ENCODE data around the gene ANKRD11.
"Not testable (repeated sequence)": the region's sequence is repeated elsewhere in the genome, so short reads cannot be mapped to it uniquely, and the experiment has no call there.

The ANKRD11 gene

DNA sequence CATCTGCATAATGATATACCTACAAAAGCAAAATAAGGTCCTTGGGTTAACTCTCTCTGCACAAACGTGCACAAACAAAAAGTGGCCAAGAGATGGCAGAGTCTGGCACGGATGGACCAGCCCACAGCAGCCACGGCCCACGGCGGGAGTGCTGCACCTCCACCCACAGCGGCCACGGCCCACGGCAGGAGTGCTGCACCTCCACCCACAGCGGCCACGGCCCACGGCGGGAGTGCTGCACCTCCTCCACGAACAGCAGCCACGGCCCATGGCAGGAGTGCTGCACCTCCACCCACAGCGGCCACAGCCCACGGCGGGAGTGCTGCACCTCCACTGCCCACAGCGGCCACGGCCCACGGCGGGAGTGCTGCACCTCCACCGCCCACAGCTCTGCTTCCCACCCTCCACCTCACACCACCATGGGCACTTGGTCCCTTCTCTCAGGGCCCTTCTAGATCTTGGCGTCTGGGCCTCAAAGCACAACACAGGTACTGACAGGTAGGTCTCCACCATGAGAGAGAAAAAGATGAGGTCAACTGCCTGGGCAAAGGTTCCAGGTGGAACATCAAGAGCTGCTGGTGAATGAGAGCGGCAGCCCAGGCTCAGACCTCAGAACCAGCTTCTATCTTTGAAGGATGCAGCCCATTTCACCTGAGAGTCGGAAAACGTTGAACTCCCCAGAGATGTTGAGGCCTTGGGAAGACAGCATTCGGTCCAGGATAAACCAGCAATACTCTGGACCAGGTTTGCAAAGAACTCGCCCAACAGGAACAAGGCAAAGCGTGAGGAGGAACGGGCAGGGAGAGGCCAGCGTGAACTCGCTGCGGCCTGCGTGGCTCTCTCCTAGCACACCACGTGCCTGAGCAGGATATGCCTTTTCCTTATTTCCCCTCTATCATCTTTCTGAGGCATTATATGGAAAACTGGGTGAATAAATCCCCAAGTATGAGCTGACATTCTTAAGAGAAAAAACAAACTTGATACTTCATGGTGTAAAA, 148.4 kb downstream of the ANKRD11 start:
- DNase-seq = no peak

DNA sequence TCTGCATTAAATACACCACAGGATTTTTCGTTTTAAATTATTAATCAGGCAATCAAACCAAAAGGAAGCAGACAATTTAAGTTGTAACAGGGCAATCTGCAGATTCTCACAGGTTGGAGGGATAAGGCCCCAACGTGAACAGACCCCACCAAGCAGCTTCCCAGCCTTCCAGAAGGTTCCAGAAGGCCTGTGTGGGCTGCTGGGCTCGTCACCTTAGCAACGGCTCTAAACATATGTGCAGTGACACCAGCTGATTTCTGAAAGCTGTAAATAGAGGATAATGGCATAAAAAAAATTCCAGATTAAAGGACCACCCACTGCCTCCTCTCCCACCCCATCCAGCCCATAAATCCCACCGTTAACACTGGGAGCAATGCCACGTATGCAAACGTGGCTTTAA, 149.1 kb downstream of the ANKRD11 start:
- DNase-seq = no peak

DNA sequence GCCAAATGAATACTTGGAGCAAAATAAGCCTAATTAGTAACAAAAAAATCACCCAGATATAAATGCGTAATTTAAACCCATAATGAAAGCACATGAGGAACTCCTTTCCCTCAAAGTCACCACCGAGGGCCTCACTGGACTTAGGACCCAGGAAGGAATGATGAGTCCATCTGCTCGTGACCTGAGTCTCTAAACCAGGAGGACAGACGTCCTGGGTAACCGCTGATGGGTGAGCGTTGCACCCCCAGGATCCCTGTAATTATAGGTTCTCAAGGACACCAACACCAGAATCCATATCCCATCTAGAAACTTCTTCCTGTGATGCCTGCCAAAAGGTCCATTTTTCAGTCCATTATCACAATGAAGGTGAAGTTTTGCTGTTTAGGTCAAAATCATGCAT, 151.5 kb downstream of the ANKRD11 start:
- DNase-seq = no peak

DNA sequence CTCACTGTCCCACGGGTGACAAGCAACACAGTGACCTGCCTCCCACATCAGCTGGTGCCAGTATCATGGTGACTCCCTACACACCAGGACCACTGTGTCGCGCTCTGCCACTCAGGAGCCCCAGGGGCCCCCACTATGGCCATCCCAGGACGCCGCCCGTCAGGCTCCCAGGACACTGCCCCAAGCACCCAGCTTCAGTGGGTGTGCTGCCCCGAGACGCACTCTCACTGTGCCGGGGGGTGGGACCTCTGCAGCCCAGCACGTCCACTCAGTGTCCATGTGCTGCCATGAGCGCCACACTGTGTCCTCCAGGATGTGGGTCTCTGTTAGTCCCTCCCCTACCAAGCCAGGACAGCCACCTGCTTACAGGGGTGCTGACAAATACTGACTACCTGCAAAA, 152.4 kb downstream of the ANKRD11 start:
- no peak for DNase-seq

DNA sequence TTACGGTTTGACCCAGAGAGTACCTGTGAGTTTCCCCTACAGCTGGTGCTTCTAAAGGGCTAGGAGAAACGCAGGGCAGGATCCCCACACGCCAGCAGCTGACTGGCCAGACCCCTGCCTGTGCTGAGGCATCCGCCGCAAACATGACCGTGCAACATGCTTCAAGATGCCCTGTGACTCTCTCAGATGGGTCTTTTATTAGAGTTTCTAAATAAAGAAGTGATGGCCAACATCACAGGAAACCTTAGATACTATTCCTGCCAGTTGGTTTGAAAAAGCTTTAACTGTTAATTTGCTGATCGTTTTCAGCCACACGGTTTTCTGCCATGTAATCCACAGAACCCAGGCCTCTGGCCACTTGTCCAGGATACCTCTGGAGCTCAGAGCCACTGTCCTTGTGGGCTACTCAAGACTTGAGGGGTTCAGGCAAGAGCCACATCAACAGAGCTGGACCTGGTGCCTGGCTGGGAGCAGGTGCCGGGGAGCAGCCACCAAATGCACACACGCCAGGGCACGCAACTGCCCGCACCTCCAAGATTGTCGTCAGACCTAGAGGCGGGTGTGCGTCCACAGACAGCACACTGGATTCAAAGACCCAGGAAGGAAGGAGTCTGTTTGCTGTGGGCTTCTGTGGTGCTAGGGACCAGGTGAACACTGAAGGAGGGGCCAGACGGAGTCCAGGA, 154.4 kb downstream of the ANKRD11 start:
- no peak for DNase-seq

DNA sequence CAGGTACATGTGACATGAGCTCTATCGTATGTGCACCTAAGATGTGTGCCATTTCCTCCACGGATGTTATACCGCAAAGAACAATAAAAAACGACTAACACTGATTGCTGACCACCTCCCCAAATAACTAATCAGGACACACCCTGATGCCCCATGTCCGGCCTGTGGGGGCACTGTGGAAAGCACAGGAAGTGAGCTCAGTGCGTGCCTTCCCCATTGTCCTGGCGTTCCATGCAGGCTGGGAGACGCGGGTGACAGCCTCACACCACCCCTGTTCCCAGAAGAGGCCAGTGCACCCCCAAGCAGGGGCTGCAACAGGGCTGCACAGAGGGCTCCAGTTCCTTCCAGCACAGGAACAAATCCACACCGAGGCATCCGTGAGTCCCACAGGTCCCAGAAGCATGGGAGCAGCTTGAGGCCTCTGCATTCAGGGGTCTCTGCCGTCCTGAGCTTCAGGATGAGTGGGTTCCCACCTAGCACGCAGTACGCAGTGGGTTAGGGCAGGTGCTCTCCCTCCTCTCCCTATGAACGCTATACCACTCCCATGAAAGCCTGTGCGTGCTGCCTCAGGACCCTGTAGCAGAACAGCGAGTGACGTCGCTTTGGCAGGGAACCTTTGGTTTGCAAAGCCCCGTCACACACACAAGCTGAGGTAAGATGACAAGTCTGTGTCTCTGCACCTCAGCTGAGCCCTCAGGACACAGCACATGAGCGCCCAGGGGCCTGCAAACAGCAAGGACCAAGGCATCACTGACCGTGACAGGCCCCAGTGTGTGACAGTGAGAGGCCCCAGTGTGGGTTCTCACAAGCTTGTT, 155.2 kb downstream of the ANKRD11 start:
- DNase-seq = no peak

DNA sequence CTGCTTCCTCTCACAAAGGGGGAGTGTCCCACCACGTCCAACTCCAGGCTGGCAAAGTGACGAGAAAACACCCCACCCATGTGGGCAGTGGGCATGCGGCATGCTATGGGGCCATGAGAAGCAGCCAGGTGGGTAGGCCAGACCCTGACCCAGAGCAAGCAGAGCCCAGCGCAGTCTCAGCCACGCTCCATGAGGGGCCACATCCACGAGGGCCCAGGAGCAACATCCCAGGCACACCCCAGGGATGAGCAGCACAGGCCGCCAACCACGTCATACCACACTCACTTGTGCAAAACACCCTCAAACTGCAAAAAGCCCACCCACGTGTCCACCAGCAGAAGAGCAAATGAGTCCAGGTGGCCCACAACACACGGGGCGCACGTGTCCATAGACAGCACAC, 155.9 kb downstream of the ANKRD11 start:
- no peak for DNase-seq

DNA sequence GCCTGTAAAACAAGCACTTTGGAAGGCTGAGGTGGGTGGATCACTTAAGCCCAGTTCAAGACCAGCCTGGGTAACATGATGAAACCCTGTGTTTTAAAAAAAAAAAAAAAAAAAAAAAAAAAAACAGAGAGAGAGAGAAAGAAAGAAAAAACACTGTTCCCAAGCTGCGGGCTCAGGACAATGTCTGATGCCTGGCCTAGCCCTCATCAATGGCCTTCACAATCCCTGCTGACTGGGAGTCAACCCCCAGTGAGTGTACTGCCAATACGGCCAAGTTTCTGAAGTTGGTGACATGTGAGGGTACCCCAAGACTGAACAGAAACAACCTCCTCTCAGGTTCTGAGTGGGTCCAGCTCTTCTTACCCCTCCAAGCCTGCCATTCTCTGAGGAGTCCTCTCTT, 156.3 kb downstream of the ANKRD11 start:
- DNase-seq = no peak

DNA sequence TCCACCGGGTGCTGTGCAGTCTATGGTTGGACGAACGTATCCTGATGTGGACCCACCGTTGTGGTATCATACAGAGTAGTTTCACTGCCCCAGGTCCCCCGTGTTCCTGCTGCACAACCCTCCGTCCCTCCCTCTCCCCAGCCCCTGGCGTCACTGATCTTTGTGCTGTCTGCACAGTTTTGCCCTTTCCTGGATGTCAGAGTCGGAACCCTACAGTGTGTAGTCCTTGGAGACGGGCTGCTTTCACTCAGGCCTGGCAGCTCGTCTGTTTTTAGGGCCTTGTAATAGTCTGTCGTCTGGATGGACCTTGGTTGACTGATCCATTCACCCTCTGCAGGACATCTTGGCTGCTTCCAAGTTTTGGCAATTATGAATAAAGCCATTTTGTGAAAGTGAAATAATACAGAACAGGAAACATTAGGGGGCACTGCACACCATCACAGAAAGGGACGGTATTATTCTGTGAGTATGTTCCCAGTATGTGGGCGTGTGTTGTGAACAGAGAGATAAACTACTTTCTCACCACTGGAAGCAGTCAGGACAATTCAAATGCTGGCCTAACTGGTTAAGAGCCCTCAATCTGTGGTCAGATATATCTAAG, 156.9 kb downstream of the ANKRD11 start:
- peak; percentile 67 for DNase-seq

DNA sequence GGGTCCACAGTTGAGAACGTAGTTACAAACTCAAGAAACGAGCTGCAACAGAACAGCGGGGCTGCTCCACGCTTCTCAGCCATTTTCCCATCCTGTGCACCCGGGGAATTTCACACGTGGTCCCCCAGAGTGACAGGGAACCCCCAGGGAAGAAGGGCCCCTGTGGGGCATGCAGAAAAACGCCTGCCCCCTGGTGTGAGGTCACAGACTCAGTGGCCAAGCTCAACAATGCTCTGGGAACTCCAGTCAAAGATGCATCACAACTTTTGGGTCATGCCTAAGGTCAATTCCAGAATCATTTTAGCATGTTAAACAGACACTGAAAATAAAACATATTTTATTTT, 157.5 kb downstream of the ANKRD11 start:
- no peak for DNase-seq

DNA sequence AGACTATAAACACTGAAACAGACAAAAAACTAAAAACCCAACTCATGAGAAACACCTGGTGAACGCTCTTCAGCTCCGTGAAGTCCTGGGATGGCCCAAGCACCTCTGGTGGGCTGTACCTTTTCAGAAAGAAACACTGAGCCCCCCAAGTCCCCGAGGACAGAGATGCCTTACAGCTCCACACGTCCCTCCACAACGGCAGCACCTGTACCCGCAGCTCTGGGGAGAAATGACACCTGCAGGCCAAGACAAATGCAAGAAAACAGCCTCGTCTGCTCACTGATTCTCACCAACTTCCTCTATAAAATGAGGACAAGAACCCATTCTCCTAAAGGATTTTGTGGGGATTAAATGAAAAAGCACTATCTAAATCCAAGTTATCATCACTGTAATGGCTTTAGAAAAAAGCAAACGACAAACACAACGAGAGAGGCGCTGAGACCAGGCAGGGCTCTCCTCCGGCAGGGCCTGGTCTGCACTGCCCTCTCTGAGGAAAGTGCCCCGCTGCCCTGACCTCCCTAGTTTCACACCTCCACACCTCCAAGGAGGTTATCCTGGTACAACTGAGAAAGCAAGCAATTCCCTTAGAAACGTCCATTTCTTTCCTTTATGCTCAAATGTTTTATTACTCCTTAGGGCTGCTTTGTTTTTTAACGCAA, 158.0 kb downstream of the ANKRD11 start:
- DNase-seq = no peak

DNA sequence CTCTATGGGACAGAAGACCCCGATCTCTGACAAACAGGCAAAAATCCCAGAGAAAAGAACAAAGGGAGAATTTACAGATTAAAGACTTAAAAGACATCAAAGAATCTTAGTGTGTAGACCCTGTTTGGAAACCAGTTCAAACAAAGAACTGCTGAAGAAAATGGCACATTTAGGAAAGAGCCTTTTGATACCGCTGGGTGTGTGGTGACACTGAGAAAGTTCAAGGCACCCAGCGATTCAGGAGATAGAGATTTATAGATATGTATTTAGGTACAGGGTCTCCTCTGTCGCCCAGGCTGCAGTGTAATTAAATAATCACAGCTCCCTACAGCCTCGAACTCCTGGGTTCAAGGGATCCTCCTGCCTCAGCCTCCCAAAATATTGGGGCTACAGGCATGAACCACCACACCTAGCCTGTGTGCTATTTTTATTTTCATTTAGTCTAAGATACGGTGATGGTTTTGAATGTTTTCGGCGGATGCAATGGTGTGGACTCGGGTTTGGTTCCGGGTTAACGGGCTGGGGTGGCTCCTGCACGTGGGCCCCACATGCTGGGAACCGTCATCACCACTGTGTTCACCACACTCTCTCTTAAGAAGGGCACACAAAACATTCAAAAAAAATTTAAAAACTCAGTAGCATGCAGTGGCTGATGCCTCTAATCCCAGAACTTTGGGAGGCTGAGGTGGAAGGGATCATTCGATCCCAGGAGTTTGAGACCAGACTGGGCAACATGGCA, 158.8 kb downstream of the ANKRD11 start:
- no peak for DNase-seq

DNA sequence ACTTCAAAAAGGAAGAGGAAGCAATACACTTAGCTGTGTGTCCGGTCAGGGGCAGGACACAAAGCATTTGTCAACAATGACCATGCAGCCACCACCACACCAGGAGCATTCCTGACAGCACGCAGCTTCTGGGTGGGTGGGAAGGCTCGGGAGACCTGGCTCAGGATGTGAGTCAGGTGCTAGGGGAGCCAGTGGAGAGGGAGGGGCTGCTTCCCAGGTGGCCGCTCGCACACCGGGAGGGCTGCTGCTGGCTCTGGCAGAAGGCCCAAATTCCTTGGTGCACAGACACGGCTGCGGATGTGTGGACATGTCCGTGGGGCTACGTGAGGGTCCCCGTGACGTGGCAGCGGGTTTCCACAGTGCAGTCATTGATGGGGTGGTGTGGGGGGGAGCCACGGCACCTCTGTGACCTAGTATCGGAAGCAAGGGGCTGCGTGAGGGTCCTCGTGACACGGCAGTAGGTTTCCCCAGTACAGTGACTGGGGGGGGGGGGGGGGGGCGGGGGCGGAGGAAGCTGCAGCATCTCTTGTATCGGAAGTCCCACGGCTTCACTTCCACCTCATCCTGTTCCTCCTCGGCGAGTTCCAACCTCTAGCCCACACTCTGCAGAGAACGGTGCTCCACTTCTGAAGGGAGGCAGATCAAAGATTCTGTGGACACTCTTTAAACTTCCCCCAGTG, 160.0 kb downstream of the ANKRD11 start:
- no peak for DNase-seq

DNA sequence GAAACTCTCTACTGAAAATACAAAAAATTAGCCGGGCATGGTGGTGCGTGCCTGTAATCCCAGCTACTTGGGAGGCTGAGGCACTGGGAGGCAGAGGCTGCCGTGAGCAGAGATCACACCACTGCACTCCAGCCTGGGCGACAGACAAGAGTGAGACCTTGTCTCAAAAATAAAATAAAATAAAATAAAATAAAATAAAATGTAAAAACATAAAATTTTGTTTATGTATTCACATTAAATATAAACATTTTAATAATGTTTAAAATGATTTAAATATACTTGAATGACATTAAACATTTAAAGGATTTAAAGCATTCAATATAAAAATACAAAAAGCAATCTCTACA, 160.6 kb downstream of the ANKRD11 start:
- DNase-seq = not testable (repeated sequence)

DNA sequence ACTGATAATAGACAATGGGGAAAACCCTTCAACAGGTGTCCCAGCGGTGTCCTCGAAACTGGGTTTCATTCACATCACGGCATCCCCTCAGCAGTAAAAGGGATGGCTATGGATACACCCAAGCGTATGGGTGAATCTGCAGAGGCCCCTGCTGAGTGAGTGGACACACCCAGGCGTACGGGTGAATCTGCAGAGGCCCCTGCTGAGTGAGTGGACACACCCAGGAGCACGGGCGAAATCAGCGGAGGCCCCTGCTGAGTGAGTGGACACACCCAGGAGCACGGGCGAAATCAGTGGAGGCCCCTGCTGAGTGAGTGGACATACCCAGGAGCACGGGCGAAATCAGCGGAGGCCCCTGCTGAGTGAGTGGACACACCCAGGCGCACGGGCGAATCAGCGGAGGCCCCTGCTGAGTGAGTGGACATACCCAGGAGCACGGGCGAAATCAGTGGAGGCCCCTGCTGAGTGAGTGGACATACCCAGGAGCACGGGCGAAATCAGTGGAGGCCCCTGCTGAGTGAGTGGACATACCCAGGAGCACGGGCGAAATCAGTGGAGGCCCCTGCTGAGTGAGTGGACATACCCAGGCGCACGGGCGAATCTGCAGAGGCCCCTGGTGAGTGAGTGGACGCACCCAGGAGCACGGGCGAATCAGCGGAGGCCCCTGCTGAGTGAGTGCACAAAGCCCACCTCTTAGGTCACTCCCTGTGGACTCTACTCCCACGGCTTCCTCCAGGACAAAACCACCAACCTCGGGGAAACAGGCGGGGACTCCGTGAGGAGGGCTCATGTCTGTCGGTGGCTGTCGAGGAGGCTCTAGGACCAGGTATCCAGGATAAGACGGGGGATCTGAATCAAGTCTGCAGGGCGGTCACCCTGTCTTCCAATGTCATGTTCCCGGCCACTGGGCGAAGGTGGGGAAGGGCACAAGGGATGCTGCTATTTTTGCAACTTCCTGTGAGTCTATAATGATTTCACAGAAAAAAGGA, 161.7 kb downstream of the ANKRD11 start:
- not testable (repeated sequence) for DNase-seq

DNA sequence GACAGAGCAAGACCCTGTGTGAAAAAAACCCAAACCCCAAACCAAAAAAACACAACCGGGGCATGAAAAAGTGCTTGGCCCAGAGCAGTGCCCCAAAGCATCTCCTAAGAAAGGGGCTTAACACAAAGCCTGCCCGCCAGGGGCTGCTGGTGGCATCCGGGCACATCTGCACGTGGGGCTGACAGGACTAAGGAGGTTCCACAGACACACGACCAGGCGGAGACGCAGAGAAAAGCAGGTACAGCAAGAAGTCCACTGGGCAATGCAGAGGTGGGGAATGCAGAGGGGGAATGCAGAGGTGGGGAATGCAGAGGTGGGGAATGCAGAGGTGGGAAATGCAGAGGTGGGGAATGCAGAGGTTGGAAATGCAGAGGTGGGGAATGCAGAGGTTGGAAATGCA, 163.6 kb downstream of the ANKRD11 start:
- no peak for DNase-seq

DNA sequence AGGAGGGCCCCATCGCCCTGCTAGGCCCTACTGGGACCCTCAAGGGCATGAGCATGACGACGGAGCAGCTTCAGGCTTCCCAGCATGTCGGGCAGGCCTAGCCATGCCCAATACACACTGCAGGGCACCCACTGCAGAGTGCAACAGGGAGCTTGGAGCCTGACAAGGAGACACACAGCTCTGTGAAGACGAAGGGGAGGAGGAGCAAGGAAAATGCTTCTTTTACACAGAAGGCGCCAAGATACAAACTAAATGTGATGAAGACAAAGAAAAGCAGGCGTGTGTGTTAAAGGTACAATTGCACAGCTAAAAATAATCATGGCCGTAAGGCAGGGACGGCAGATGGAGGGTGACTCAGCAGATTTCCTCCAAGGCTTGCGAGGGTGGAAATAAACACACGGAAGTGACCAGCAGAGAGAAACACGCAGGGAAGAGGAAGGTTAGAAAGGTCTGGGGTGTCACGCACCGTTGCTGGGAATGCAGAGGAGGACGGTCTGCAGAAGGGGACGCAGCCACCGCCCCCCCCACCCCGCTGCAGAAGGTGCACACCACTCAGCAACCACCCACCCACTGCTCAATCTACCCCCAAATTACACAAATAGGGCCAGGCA, 164.4 kb downstream of the ANKRD11 start:
- DNase-seq = peak; percentile 37

DNA sequence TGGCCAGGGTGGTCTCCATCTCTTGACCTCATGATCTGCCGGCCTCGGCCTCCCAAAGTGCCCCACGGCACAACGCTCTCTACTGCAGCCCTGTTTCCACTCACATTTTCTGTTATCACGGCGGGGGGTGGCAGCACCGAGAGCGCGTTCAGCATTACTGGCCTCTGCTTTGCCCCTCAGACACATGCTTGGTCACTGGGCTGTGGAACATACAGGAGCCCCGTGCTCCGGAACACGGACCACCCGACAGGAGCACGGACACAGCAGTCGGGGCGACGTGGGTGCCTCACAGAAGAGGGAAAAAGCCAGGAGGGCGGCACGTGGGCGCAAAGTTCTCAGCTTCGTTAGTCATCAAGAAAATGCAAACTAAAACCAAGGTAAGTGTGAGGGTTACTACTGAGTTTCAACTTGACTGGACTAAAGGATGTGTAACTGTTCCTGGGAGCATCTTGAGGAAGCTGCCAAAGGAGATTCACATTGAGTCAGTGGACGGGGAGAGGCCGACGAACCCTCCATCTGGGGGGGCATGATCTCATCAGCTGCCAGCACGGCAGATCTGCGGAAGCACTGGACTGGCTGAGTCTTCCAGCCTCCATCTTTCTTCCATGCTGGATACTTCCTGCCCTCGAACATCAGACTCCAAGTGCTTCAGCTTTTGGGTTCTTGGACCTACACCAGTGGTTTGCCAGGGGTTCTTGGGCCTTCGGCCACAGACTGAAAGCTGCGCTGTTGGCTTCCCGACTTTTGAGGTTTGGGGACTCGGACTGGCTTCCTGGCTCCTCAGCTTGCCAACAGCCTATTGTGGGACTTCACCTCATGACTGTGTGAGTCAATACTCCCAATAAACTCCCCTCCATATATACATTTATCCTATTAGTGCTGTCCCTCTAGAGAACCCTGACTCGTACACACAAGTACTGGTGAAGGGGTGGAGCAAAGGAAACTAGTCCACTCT, 166.0 kb downstream of the ANKRD11 start:
- no peak for DNase-seq
